ENCODE measurements around the gene COL18A1. TPM values are rescaled to one million over a fixed set of nuclear protein-coding genes. Genes with fewer than 3 reads are reported as not detected.
A peak's percentile ranks its signal among the peaks of the same experiment; 100 is the strongest.
"Not testable (repeated sequence)": the region's sequence is repeated elsewhere in the genome, so short reads cannot be mapped to it uniquely, and the experiment has no call there.

COL18A1 gene
- total and polyA plus RNA-seq, 10 donors: 35.0 to 208 (median 86.4) TPM

- H3K36me3 ChIP-seq: peaks cover 0 to 60% (median 10%) of the 10 kb centered on the region in 6 donors
- H3K9me3 ChIP-seq: no peaks in the 10 kb centered on the region
- no peak for TF ChIP-seq CTCF (IDR thresholded peaks at IDR 0.05 in 8 of 11, conservative IDR thresholded peaks at IDR 0.05 in 3 of 11)
- TF ChIP-seq POLR2AphosphoS5 (IDR thresholded peaks at IDR 0.05): no peak
- no peak for TF ChIP-seq POLR2A (IDR thresholded peaks at IDR 0.05)
- no peak for DNase-seq
- no peak overlapping the region for H3K4me3 ChIP-seq
- no peaks in the 10 kb centered on the region for H3K27me3 ChIP-seq (replicated peaks in 1 of 7)
- peaks cover 0 to 16% (median 6%) of the 10 kb centered on the region in 6 donors for H3K4me1 ChIP-seq
- intact Hi-C loops (cut with DNase I; ENCODE audit: low total_unique reads): no loop called here
- H3K27ac ChIP-seq: no peak overlapping the region
- WGBS, 5 donors: 79 to 95% (median 91%) methylated on average over 9 of the region's 9 CpGs
Measured at GRCh38 chr21:45498646-45499000, 93.7 kb downstream of the COL18A1 start.

GRCh38 chr21:45499201-45499750 is 94.3 kb downstream of the COL18A1 start:
- Histone ChIP-seq H3K27ac (no peak overlapping the region), H3K9me3 (no peaks in the 10 kb centered on the region), H3K27me3 (replicated peaks in 1 of 7) (no peaks in the 10 kb centered on the region), H3K4me1 (peaks cover 0 to 16% (median 6%) of the 10 kb centered on the region in 6 donors), H3K4me3 (no peak overlapping the region), H3K36me3 (peaks cover 0 to 55% (median 10%) of the 10 kb centered on the region in 6 donors)
- peak; percentile 64 for DNase-seq
- intact Hi-C loops (cut with DNase I; ENCODE audit: low total_unique reads): no loop called here
- no peak for TF ChIP-seq POLR2AphosphoS5 (IDR thresholded peaks at IDR 0.05)
- no peak for TF ChIP-seq POLR2A (IDR thresholded peaks at IDR 0.05)
- no peak for TF ChIP-seq CTCF (IDR thresholded peaks at IDR 0.05 in 8 of 11, conservative IDR thresholded peaks at IDR 0.05 in 3 of 11)
- WGBS, 5 donors: 88 to 92% (median 92%) methylated on average over 23 to 25 of the region's 25 CpGs

- H3K9me3 ChIP-seq: no peaks in the 10 kb centered on the region
- peak; percentile 36 for DNase-seq
- H3K4me1 ChIP-seq: peaks cover 0 to 16% (median 6%) of the 10 kb centered on the region in 6 donors
- peaks cover 0 to 55% (median 10%) of the 10 kb centered on the region in 6 donors for H3K36me3 ChIP-seq
- intact Hi-C loops (cut with DNase I; ENCODE audit: low total_unique reads): no loop called here
- TF ChIP-seq POLR2A (IDR thresholded peaks at IDR 0.05) (no peak), POLR2AphosphoS5 (IDR thresholded peaks at IDR 0.05) (no peak), CTCF (IDR thresholded peaks at IDR 0.05 in 8 of 11, conservative IDR thresholded peaks at IDR 0.05 in 3 of 11) (no peak)
- no peak overlapping the region for H3K27ac ChIP-seq
- WGBS, 5 donors: 85 to 95% (median 86%) methylated on average over 5 to 6 of the region's 6 CpGs
- H3K4me3 ChIP-seq: no peak overlapping the region
- no peaks in the 10 kb centered on the region for H3K27me3 ChIP-seq (replicated peaks in 1 of 7)
Measured at GRCh38 chr21:45499970-45500577, 95.1 kb downstream of the COL18A1 start.

- intact Hi-C loops (cut with DNase I; ENCODE audit: low total_unique reads): not testable (repeated sequence)
- peak; percentile 49 for DNase-seq
- WGBS, 5 donors: 83 to 88% (median 84%) methylated on average over 7 to 20 of the region's 20 CpGs
Measured at GRCh38 chr21:45501081-45502005, 96.4 kb downstream of the COL18A1 start.

More at GRCh38 chr21:45501081-45502005, 96.4 kb downstream of the COL18A1 start:
- not testable (repeated sequence) for H3K27ac ChIP-seq; H3K27me3 ChIP-seq (replicated peaks in 1 of 7); H3K4me3 ChIP-seq; H3K9me3 ChIP-seq
- Histone ChIP-seq H3K4me1 (peaks cover 0 to 14% (median 5%) of the 10 kb centered on the region in 6 donors), H3K36me3 (peaks cover 0 to 55% (median 8%) of the 10 kb centered on the region in 6 donors)

All from spleen (tissue), 11 donors.